ENCODE results near the gene FLVCR2. TPM values are rescaled to one million over a fixed set of nuclear protein-coding genes. Genes with fewer than 3 reads are reported as not detected.

Gene FLVCR2
- polyA plus RNA-seq, 3 donors, result 13.2 to 36.6 (median 16.3) TPM

DNA sequence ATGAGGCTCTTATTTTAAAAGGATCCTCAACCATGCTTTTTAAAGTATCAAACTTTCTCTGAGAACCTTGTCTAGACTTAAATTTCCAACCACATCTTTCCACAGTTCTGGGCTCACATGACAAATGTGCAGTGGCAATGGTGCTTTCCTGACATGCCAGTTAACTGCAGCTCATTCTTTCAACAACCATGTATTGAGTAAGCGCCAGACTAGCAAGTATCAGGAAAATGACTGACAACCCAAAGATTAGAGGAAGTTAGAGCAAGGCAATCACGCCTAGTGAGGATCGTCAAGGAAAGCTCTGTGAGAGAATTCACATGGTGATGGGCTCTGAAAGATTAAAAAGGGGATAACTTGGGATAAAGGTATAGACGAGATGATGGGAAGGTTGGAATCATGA lies 35.8 kb downstream of the FLVCR2 start:
- peak overlapping the region; percentile 98 to 99 (median 99) for H3K27ac Mint-ChIP-seq

GRCh38 chr14:75615200-75615599 lies 36.8 kb downstream of the FLVCR2 start:
- Mint-ChIP-seq H3K36me3 (peaks cover 19 to 24% of the 10 kb centered on the region in 2 donors), H3K27me3 (ENCODE audit: low read depth in 3 of 3) (peaks cover 0 to 13% (median 1%) of the 10 kb centered on the region in 3 donors), H3K9me3 (peaks cover 2 to 11% (median 7%) of the 10 kb centered on the region in 7 donors), H3K4me1 (peaks cover 59% of the 10 kb centered on the region), H3K4me3 (peak overlapping the region in 1 of 2 donors; percentile 84), H3K27ac (peak overlapping the region; percentile 98 to 99 (median 99))
- 25% methylated on average over 3 of the region's 4 CpGs for WGBS (ENCODE audit: insufficient coverage)
- no peaks in the 10 kb centered on the region for H3K27me3 ChIP-seq (ENCODE audit: control insufficient read depth in 2 of 2, insufficient read depth in 2 of 2, low read length in 2 of 2)
- no peaks in the 10 kb centered on the region for H3K9me3 ChIP-seq (replicated peaks in 1 of 2; ENCODE audit: control insufficient read depth in 1 of 2, insufficient read depth in 1 of 2, low read length in 2 of 2)
- H3K79me2 ChIP-seq (ENCODE audit: insufficient read depth, low read length), result peaks cover 10% of the 10 kb centered on the region
- H3K4me2 ChIP-seq (replicated peaks; ENCODE audit: extremely low read depth, low read length, poor library complexity, severe bottlenecking), result peak overlapping the region; percentile 51
- peak overlapping the region in 1 of 3 experiments; percentile 38 for H3K4me3 ChIP-seq (replicated peaks in 1 of 3; ENCODE audit: low read depth in 2 of 3, low read length in 3 of 3)
- H3K36me3 ChIP-seq (replicated peaks in 1 of 2; ENCODE audit: control insufficient read depth in 1 of 2, insufficient read depth in 2 of 2, low read length in 2 of 2), result no peaks in the 10 kb centered on the region
- DNase-seq, result peak; percentile 94 to 98 (median 98)
- H2AFZ ChIP-seq (ENCODE audit: insufficient read depth, low read depth, low read length, poor library complexity, severe bottlenecking), result no peak overlapping the region
- intact Hi-C loops (cut with micrococcal nuclease), result loop anchor here (2.0 to 5.0 kb wide), 2 partner anchors 37 to 38 kb away; no protein-coding TSS in a partner anchor
- TF ChIP-seq, protein P1, sequence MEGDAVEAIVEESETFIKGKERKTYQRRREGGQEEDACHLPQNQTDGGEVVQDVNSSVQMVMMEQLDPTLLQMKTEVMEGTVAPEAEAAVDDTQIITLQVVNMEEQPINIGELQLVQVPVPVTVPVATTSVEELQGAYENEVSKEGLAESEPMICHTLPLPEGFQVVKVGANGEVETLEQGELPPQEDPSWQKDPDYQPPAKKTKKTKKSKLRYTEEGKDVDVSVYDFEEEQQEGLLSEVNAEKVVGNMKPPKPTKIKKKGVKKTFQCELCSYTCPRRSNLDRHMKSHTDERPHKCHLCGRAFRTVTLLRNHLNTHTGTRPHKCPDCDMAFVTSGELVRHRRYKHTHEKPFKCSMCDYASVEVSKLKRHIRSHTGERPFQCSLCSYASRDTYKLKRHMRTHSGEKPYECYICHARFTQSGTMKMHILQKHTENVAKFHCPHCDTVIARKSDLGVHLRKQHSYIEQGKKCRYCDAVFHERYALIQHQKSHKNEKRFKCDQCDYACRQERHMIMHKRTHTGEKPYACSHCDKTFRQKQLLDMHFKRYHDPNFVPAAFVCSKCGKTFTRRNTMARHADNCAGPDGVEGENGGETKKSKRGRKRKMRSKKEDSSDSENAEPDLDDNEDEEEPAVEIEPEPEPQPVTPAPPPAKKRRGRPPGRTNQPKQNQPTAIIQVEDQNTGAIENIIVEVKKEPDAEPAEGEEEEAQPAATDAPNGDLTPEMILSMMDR (IDR thresholded peaks at IDR 0.05), result no peak
- no peaks in the 10 kb centered on the region for H4K20me1 ChIP-seq (ENCODE audit: insufficient read depth, low read length)
- H3K27ac ChIP-seq (ENCODE audit: low read depth in 1 of 2, low read length in 2 of 2), result peak overlapping the region; percentile 96 to 100
- peak overlapping the region; percentile 80 for H3K9ac ChIP-seq (ENCODE audit: insufficient read depth, low read length, poor library complexity, severe bottlenecking)
- H3K4me1 ChIP-seq (ENCODE audit: control insufficient read depth in 1 of 2, insufficient read depth in 2 of 2, low read length in 2 of 2), result peaks cover 62 to 65% of the 10 kb centered on the region in 2 donors

More for the DNA sequence above, 35.8 kb downstream of the FLVCR2 start:
- TF ChIP-seq, protein P1 (IDR thresholded peaks at IDR 0.05), result no peak
- H3K9me3 ChIP-seq (replicated peaks in 1 of 2; ENCODE audit: control insufficient read depth in 1 of 2, insufficient read depth in 1 of 2, low read length in 2 of 2), result no peaks in the 10 kb centered on the region
- peaks cover 65 to 68% of the 10 kb centered on the region in 2 donors for H3K4me1 ChIP-seq (ENCODE audit: control insufficient read depth in 1 of 2, insufficient read depth in 2 of 2, low read length in 2 of 2)
- H3K27ac ChIP-seq (ENCODE audit: low read depth in 1 of 2, low read length in 2 of 2), result peak overlapping the region; percentile 96 to 100
- 21% methylated on average over 4 of the region's 4 CpGs for WGBS (ENCODE audit: insufficient coverage)
- intact Hi-C loops (cut with micrococcal nuclease), result loop anchor here (2.0 to 5.0 kb wide), 2 partner anchors 37 kb away; partner anchors contain the start of gene FLVCR2 (in 1 of the 2)
- peaks cover 0 to 13% (median 1%) of the 10 kb centered on the region in 3 donors for H3K27me3 Mint-ChIP-seq (ENCODE audit: low read depth in 3 of 3)
- H3K9ac ChIP-seq (ENCODE audit: insufficient read depth, low read length, poor library complexity, severe bottlenecking), result peak overlapping the region; percentile 80
- H3K9me3 Mint-ChIP-seq, result peaks cover 2 to 11% (median 7%) of the 10 kb centered on the region in 7 donors
- no peaks in the 10 kb centered on the region for H4K20me1 ChIP-seq (ENCODE audit: insufficient read depth, low read length)
- H3K4me3 ChIP-seq (replicated peaks in 1 of 3; ENCODE audit: low read depth in 2 of 3, low read length in 3 of 3), result no peak overlapping the region
- H3K4me3 Mint-ChIP-seq, result peak overlapping the region; percentile 2 to 84
- peaks cover 21 to 24% of the 10 kb centered on the region in 2 donors for H3K36me3 Mint-ChIP-seq
- H3K4me1 Mint-ChIP-seq, result peaks cover 63% of the 10 kb centered on the region
- H3K4me2 ChIP-seq (replicated peaks; ENCODE audit: extremely low read depth, low read length, poor library complexity, severe bottlenecking), result peak overlapping the region; percentile 51
- DNase-seq, result peak; percentile 92 to 97 (median 96)
- H2AFZ ChIP-seq (ENCODE audit: insufficient read depth, low read depth, low read length, poor library complexity, severe bottlenecking), result no peak overlapping the region
- peaks cover 10% of the 10 kb centered on the region for H3K79me2 ChIP-seq (ENCODE audit: insufficient read depth, low read length)
- no peaks in the 10 kb centered on the region for H3K36me3 ChIP-seq (replicated peaks in 1 of 2; ENCODE audit: control insufficient read depth in 1 of 2, insufficient read depth in 2 of 2, low read length in 2 of 2)
- H3K27me3 ChIP-seq (ENCODE audit: control insufficient read depth in 2 of 2, insufficient read depth in 2 of 2, low read length in 2 of 2), result no peaks in the 10 kb centered on the region

All from CD14-positive monocyte (primary cell).